WTC11 (cell line): Measurements from ENCODE around the gene SIPA1L3. TPM values are rescaled to one million over a fixed set of nuclear protein-coding genes. Genes with fewer than 3 reads are reported as not detected.

ENCODE experiments used
- ATAC-seq: fragments of 200-7000 bp; cut with Tn5 transposase; 2 replicates; pipeline ENCODE4 v1.10.0; 2021; ENCODE audit warnings: mild to moderate bottlenecking, moderate library complexity
- CTCF ChIA-PET: fragments of 300-600 bp; sonication (Branson Sonifier 250); formaldehyde crosslinking; loops from one replicate; lab custom pipeline; 2021; ENCODE audit warnings: antibody characterized with exemption; lab: Charles Lee
- POLR2A ChIA-PET: fragments of 350-600 bp; sonication (Branson Sonifier 250); formaldehyde crosslinking; loops from one replicate; lab custom pipeline; 2021; ENCODE audit warnings: antibody characterized with exemption; lab: Charles Lee
- DNase-seq: peaks from one replicate; pipeline ENCODE4 v3.0.0; 2021; ENCODE audit warnings: low spot score
- H3K27ac Mint-ChIP-seq: 2 replicates; pipeline ENCODE4 v1.8.0; 2021; ENCODE audit warnings: mixed read lengths
- H3K27me3 Mint-ChIP-seq: 2 replicates; pipeline ENCODE4 v1.8.0; 2021; ENCODE audit warnings: low read depth, mild to moderate bottlenecking, moderate library complexity, mixed read lengths
- H3K36me3 Mint-ChIP-seq: 2 replicates; pipeline ENCODE4 v1.8.0; 2021; ENCODE audit warnings: mixed read lengths
- H3K4me1 Mint-ChIP-seq: 2 replicates; pipeline ENCODE4 v1.8.0; 2022; ENCODE audit warnings: mixed read lengths
- H3K4me3 Mint-ChIP-seq: 2 replicates; pipeline ENCODE4 v1.8.0; 2021; ENCODE audit warnings: mild to moderate bottlenecking, moderate library complexity, mixed read lengths
- H3K9me3 Mint-ChIP-seq: 2 replicates; pipeline ENCODE4 v1.8.0; 2021; ENCODE audit warnings: mixed read lengths
- ATF2 ChIP-seq: sonication (generic); formaldehyde crosslinking; IDR thresholded peaks from 2 replicates; pipeline ENCODE4 v1.8.1; 2022; ENCODE audit warnings: low read depth, missing genetic modification reagents, borderline replicate concordance
- CREM ChIP-seq: sonication (generic); formaldehyde crosslinking; IDR thresholded peaks from 2 replicates; pipeline ENCODE4 v1.8.1; 2022; ENCODE audit warnings: mild to moderate bottlenecking, missing genetic modification reagents, moderate library complexity
- E2F5 ChIP-seq: sonication (generic); formaldehyde crosslinking; IDR thresholded peaks from 2 replicates; pipeline ENCODE4 v1.8.1; 2022; ENCODE audit warnings: mild to moderate bottlenecking, moderate library complexity, missing genetic modification reagents
- ETV6 ChIP-seq: sonication (generic); formaldehyde crosslinking; IDR thresholded peaks from 2 replicates; pipeline ENCODE4 v1.8.1; 2022; ENCODE audit warnings: mild to moderate bottlenecking, missing genetic modification reagents
- FOXK1 ChIP-seq: sonication (generic); formaldehyde crosslinking; IDR thresholded peaks from 2 replicates; pipeline ENCODE4 v1.8.0; 2022; ENCODE audit warnings: mild to moderate bottlenecking, moderate library complexity, missing genetic modification reagents
- FOXP4 ChIP-seq: sonication (generic); formaldehyde crosslinking; IDR thresholded peaks from 2 replicates; pipeline ENCODE4 v1.8.0; 2022; ENCODE audit warnings: mild to moderate bottlenecking, missing genetic modification reagents
- GRHL2 ChIP-seq: fragments of 250-450 bp; sonication (Bioruptor Pico); IDR thresholded peaks from 2 replicates; pipeline ENCODE4 v1.8.0; 2022; ENCODE audit warnings: mild to moderate bottlenecking, moderate library complexity; ENCODE audit not compliant: insufficient replicate concordance, severe bottlenecking
- NFE2L1 ChIP-seq: sonication (generic); formaldehyde crosslinking; IDR thresholded peaks from 2 replicates; pipeline ENCODE4 v1.8.1; 2023; ENCODE audit warnings: missing genetic modification reagents
- NR2C2 ChIP-seq: sonication (generic); formaldehyde crosslinking; IDR thresholded peaks from 2 replicates; pipeline ENCODE4 v1.8.0; 2022; ENCODE audit warnings: mild to moderate bottlenecking, missing genetic modification reagents
- OVOL2 ChIP-seq: fragments of 250-450 bp; sonication (Bioruptor Pico); IDR thresholded peaks from 2 replicates; pipeline ENCODE4 v1.9.0; 2021; ENCODE audit warnings: mild to moderate bottlenecking, borderline replicate concordance
- SP1 ChIP-seq: sonication (generic); formaldehyde crosslinking; conservative IDR thresholded peaks from 2 replicates; pipeline ENCODE4 v1.8.1; 2022; ENCODE audit warnings: missing genetic modification reagents
- TEAD1 ChIP-seq: sonication (generic); formaldehyde crosslinking; IDR thresholded peaks from 2 replicates; pipeline ENCODE4 v1.8.0; 2022; ENCODE audit warnings: mild to moderate bottlenecking, missing genetic modification reagents
- USF1 ChIP-seq: sonication (generic); formaldehyde crosslinking; IDR thresholded peaks from 2 replicates; pipeline ENCODE4 v1.8.0; 2022; ENCODE audit warnings: mild to moderate bottlenecking, missing genetic modification reagents
- USF2 ChIP-seq: sonication (generic); formaldehyde crosslinking; IDR thresholded peaks from 2 replicates; pipeline ENCODE4 v1.8.1; 2023; ENCODE audit warnings: mild to moderate bottlenecking, missing genetic modification reagents, moderate library complexity
- ZNF121 ChIP-seq: sonication (generic); formaldehyde crosslinking; IDR thresholded peaks from 2 replicates; pipeline ENCODE4 v1.8.0; 2023; ENCODE audit warnings: missing genetic modification reagents
- ZNF281 ChIP-seq: sonication (generic); formaldehyde crosslinking; IDR thresholded peaks from 2 replicates; pipeline ENCODE4 v1.8.0; 2023; ENCODE audit warnings: mild to moderate bottlenecking, missing genetic modification reagents
- ZNF423 ChIP-seq: fragments of 250-450 bp; sonication (Bioruptor Pico); IDR thresholded peaks from 2 replicates; pipeline ENCODE4 v2.1.2; 2022; ENCODE audit warnings: mild to moderate bottlenecking, moderate library complexity
- total RNA-seq: library from RNA; stranded (reverse); gene quantifications from 3 replicates; pipeline ENCODE4 v1.2.3, GENCODE V29; 2021

SIPA1L3 gene
- total RNA-seq, 1 experiment from 2014 or later = 41.5 TPM

GRCh38 chr19:37989855-37990254 lies 82.8 kb downstream of the SIPA1L3 start:
- ChIA-PET POLR2A (interaction anchor here (1.4 to 2.5 kb wide), 4 partner anchors 14 to 83 kb away, joined by 4 to 28 read pairs (median 8); partner anchors contain the start of genes SIPA1L3 and WDR87), CTCF (interaction anchor here (0.6 to 4.4 kb wide), 17 partner anchors 13 to 384 kb away, joined by 3 to 41 read pairs (median 5); partner anchors contain the start of genes PSMD8, SIPA1L3 and WDR87)
- peak overlapping the region; percentile 95 for H3K27ac Mint-ChIP-seq
- H3K27me3 Mint-ChIP-seq = no peaks in the 10 kb centered on the region
- no peaks in the 10 kb centered on the region for H3K9me3 Mint-ChIP-seq
- peak; percentile 68 for DNase-seq
- TF ChIP-seq ATF2 (CRISPR knock-in tag) (no peak), ZNF281 (peak; percentile 95), OVOL2 (CRISPR knock-in tag) (no peak), E2F5 (CRISPR knock-in tag) (0 out of 2 replicates have a peak, but pooled peaks have one; percentile 29), GRHL2 (CRISPR knock-in tag) (no peak), USF2 (peak; percentile 53), CREM (CRISPR knock-in tag) (no peak), NFE2L1 (CRISPR knock-in tag) (0 out of 2 replicates have a peak, but pooled peaks have one; percentile 35), USF1 (CRISPR knock-in tag) (peak; percentile 43; the same call in 1 of the 2 replicates), SP1 (CRISPR knock-in tag) (0 out of 2 replicates have a peak, but pooled peaks have one; percentile 16), FOXK1 (peak; percentile 73; the same call in 1 of the 2 replicates), ZNF423 (CRISPR knock-in tag) (peak; percentile 100), FOXP4 (CRISPR knock-in tag) (peak; percentile 83; the same call in 1 of the 2 replicates), ZNF121 (CRISPR knock-in tag) (no peak), NR2C2 (no peak), TEAD1 (CRISPR knock-in tag) (peak; percentile 72; the same call in 1 of the 2 replicates), ETV6 (CRISPR knock-in tag) (peak; percentile 46; the same call in 1 of the 2 replicates)
- ATAC-seq = peak; percentile 15
- H3K4me3 Mint-ChIP-seq = peak overlapping the region; percentile 31; the same call in 1 of the 2 replicates
- H3K36me3 Mint-ChIP-seq = 0 out of 2 replicates have a peak, but pooled peaks cover 3% of the 10 kb centered on the region
- peaks cover 64% of the 10 kb centered on the region for H3K4me1 Mint-ChIP-seq
